22Rv1 (cell line): ENCODE measurements around the gene SIDT1.

Experiments used
- H3K27ac ChIP-seq: fragments of 450-650 bp; 2 replicates; pipeline ENCODE4 v1.5.1; 2017
- CTCF ChIP-seq: fragments of 450-650 bp; IDR thresholded peaks from 2 replicates; pipeline ENCODE4 v1.5.1; 2017; ENCODE audit warnings: mild to moderate bottlenecking
- ZFX ChIP-seq: fragments of 450-650 bp; IDR thresholded peaks from 2 replicates; pipeline ENCODE4 v1.6.1; 2017; ENCODE audit warnings: antibody characterized with exemption, borderline replicate concordance

SIDT1 gene

GRCh38 chr3:113556946-113557335 lies 24.6 kb downstream of the SIDT1 start:
- H3K27ac ChIP-seq = no peak overlapping the region
- TF ChIP-seq ZFX (no peak), CTCF (no peak)

- no peak overlapping the region for H3K27ac ChIP-seq
- TF ChIP-seq ZFX (no peak), CTCF (no peak)
These were observed 25.0 kb downstream of the SIDT1 start for GRCh38 chr3:113557374-113557773.

GRCh38 chr3:113559009-113559408 lies 26.7 kb downstream of the SIDT1 start:
- TF ChIP-seq ZFX (no peak), CTCF (no peak)
- H3K27ac ChIP-seq = no peak overlapping the region

GRCh38 chr3:113560271-113560670 lies 27.9 kb downstream of the SIDT1 start:
- no peak overlapping the region for H3K27ac ChIP-seq
- TF ChIP-seq CTCF (no peak), ZFX (no peak)

- no peak overlapping the region for H3K27ac ChIP-seq
- TF ChIP-seq ZFX = no peak
These were observed 28.7 kb downstream of the SIDT1 start for GRCh38 chr3:113560831-113561623.

- H3K27ac ChIP-seq = no peak overlapping the region
- TF ChIP-seq ZFX = no peak
- TF ChIP-seq CTCF = no peak
These were observed 33.2 kb downstream of the SIDT1 start for GRCh38 chr3:113565555-113565954.

GRCh38 chr3:113570158-113570557 lies 37.8 kb downstream of the SIDT1 start:
- TF ChIP-seq CTCF (no peak), ZFX (no peak)
- H3K27ac ChIP-seq = no peak overlapping the region

GRCh38 chr3:113571360-113571759 lies 39.0 kb downstream of the SIDT1 start:
- H3K27ac ChIP-seq = no peak overlapping the region
- TF ChIP-seq CTCF (no peak), ZFX (no peak)
